ENCODE results near the gene SSNA1.
A peak's percentile ranks its signal among the peaks of the same experiment; 100 is the strongest.

The SSNA1 gene

DNA sequence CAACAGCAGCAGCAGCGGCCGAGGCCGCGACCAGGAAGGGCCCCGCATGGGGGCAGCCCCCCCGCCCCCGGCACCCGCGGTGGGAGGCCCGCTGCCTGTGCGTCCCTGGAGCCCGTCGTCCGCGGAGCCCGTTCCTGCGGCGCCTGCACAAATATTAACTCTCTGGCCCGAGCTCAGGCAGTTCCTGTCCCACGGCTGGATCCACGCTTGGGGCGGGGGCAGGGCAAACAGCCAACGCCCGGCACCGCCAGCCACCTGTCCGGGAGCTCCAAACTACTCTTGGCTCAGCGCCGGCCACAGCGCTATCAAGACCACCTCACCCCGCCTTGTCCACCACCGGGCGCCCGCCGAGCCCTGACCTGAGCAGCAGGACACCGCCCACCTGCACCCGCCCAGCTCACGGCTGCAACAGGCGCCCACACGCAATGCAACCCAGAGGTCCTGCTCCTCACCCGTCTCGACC, 18.5 kb upstream of the SSNA1 start, which contains the start of gene LRRC26:
LRRC26 (minus strand) TSS at position 156 of the 463 bp plus-strand sequence; CDS start at position 48, 108 bp downstream.
- H3K4me2 ChIP-seq (ENCODE audit: low read length) = peak within 1 kb of the TSS; percentile 50
- no peak within 1 kb of the TSS for H3K27ac ChIP-seq (ENCODE audit: low read length)
- no peak for TF ChIP-seq EZH2phosphoT487 (IDR thresholded peaks at IDR 0.05; ENCODE audit: low read depth)
- TF ChIP-seq, protein P1, sequence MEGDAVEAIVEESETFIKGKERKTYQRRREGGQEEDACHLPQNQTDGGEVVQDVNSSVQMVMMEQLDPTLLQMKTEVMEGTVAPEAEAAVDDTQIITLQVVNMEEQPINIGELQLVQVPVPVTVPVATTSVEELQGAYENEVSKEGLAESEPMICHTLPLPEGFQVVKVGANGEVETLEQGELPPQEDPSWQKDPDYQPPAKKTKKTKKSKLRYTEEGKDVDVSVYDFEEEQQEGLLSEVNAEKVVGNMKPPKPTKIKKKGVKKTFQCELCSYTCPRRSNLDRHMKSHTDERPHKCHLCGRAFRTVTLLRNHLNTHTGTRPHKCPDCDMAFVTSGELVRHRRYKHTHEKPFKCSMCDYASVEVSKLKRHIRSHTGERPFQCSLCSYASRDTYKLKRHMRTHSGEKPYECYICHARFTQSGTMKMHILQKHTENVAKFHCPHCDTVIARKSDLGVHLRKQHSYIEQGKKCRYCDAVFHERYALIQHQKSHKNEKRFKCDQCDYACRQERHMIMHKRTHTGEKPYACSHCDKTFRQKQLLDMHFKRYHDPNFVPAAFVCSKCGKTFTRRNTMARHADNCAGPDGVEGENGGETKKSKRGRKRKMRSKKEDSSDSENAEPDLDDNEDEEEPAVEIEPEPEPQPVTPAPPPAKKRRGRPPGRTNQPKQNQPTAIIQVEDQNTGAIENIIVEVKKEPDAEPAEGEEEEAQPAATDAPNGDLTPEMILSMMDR (IDR thresholded peaks at IDR 0.05; ENCODE audit: low read depth, low read length) = no peak
- no peaks in the 10 kb centered on the region for H3K36me3 ChIP-seq (replicated peaks; ENCODE audit: low read depth, low read length)
- H2AFZ ChIP-seq (ENCODE audit: low read depth, low read length) = no peak within 1 kb of the TSS
- H3K79me2 ChIP-seq (ENCODE audit: low read length) = no peaks in the 10 kb centered on the region
- peak within 1 kb of the TSS; percentile 20 for H3K9ac ChIP-seq (ENCODE audit: low read length)
- H3K4me3 ChIP-seq (ENCODE audit: low read length) = peak within 1 kb of the TSS; percentile 70
- no peaks in the 10 kb centered on the region for H3K9me3 ChIP-seq (ENCODE audit: insufficient read depth, low read length)
- no peaks in the 10 kb centered on the region; the same call in none of the 2 replicates for H3K27me3 ChIP-seq (ENCODE audit: low read depth, low read length)
- peaks cover 19% of the 10 kb centered on the region for H3K4me1 ChIP-seq (ENCODE audit: low read length)
- no peaks in the 10 kb centered on the region for H4K20me1 ChIP-seq (ENCODE audit: insufficient read depth, low read length)

DNA sequence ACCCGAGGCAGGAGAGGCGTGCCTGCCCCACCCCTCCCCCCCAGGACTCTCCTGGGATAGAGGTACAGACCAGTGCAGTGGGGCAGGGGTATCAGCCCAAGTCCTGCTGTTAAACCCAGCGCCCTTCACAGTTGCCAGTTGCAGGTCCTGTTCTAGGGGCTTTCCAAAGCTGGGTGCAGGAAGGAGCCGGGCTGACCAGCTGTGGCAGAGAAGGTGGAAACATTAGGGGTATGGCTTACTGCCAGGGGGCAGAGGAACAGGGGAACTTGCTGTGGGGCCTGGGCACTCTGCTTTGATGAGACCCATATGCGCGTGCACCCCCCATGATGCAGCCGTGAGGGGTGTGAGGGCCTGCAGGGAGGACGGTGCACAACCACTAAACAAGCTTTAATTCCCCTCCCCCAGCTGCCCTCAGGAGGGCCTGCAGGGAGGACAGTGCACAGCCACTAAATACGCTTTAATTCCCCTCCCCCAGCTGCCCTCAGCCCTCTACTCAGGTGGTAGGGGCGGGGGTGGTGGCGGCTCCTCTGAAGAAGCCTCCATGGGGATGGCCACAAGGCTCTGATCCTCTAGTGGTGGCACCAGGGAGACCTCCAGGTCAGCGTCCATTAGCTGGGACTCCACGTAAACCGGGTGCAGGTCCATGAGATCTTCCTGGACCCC, 17.9 kb upstream of the SSNA1 start:
- Histone ChIP-seq H3K4me2 (ENCODE audit: low read length) (no peak overlapping the region), H4K20me1 (ENCODE audit: insufficient read depth, low read length) (no peaks in the 10 kb centered on the region), H3K79me2 (ENCODE audit: low read length) (no peaks in the 10 kb centered on the region), H3K9me3 (ENCODE audit: insufficient read depth, low read length) (no peaks in the 10 kb centered on the region), H3K9ac (ENCODE audit: low read length) (no peak overlapping the region), H3K27ac (ENCODE audit: low read length) (no peak overlapping the region), H3K27me3 (ENCODE audit: low read depth, low read length) (no peaks in the 10 kb centered on the region; the same call in none of the 2 replicates), H3K4me3 (ENCODE audit: low read length) (no peak overlapping the region), H3K36me3 (replicated peaks; ENCODE audit: low read depth, low read length) (no peaks in the 10 kb centered on the region), H2AFZ (ENCODE audit: low read depth, low read length) (no peak overlapping the region), H3K4me1 (ENCODE audit: low read length) (peaks cover 24% of the 10 kb centered on the region)
- TF ChIP-seq, protein P1 (IDR thresholded peaks at IDR 0.05; ENCODE audit: low read depth, low read length) = no peak

DNA sequence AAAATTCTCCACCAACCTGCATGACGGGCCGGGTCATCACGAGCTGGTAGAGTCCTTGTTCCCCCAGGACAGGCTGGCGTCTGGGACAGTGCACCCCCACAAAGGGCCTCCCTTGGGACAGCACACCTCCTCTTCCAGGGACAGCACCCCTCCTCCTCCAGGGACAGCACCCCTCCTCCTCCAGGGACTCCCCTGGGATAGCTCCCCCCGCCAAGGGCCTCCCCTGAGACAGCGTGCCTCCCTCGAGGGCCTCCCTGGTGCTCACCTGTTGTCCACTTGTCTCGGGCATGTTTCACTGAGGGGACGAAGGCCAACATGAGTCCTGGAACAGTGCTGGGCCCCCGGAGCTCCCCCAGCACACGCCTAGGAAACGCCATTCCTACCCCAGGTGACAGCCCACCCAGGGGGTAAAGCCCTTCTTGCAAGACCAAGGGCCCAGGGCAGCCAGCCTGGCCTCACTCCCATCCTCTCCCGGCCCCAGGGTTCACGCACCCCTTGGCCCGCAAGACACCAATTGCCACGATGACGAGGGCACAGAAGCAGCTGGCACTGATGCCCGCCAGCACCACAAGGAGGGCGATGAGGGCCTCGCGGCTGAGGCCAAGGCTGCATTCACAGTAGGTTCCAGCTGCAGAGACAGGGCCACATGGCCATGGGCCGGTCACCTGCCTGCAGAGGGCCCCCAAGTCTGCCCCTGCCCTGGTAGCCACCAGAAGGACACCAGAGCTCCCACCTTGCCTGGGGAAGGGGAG, 17.2 kb upstream of the SSNA1 start:
- Histone ChIP-seq H3K4me2 (ENCODE audit: low read length) (no peak overlapping the region), H3K9me3 (ENCODE audit: insufficient read depth, low read length) (no peaks in the 10 kb centered on the region), H2AFZ (ENCODE audit: low read depth, low read length) (no peak overlapping the region), H3K9ac (ENCODE audit: low read length) (no peak overlapping the region), H3K79me2 (ENCODE audit: low read length) (no peaks in the 10 kb centered on the region), H3K27me3 (ENCODE audit: low read depth, low read length) (no peaks in the 10 kb centered on the region; the same call in none of the 2 replicates), H4K20me1 (ENCODE audit: insufficient read depth, low read length) (no peaks in the 10 kb centered on the region), H3K36me3 (replicated peaks; ENCODE audit: low read depth, low read length) (no peaks in the 10 kb centered on the region), H3K27ac (ENCODE audit: low read length) (no peak overlapping the region), H3K4me3 (ENCODE audit: low read length) (no peak overlapping the region), H3K4me1 (ENCODE audit: low read length) (peaks cover 24% of the 10 kb centered on the region)
- TF ChIP-seq, protein P1 (IDR thresholded peaks at IDR 0.05; ENCODE audit: low read depth, low read length) = no peak
- no peak for TF ChIP-seq EZH2phosphoT487 (IDR thresholded peaks at IDR 0.05; ENCODE audit: low read depth)
